HG03520 (cell line): ENCODE measurements around the gene VPS26C.
"Not testable (repeated sequence)": the region's sequence is repeated elsewhere in the genome, so short reads cannot be mapped to it uniquely, and the experiment has no call there.

Source experiments
- ATAC-seq: cut with Tn5 transposase; IDR thresholded peaks from one replicate; pipeline ENCODE4 v1.9.1; 2021; ENCODE audit warnings: mild to moderate bottlenecking, moderate library complexity; ENCODE audit not compliant: unreplicated experiment

Gene VPS26C

GRCh38 chr21:37267269-37268185, at the start of gene VPS26C:
Gene VPS26C (minus strand): TSS chr21:37267334. CDS start chr21:37267294, 40 bp downstream.
- ATAC-seq: peak; percentile 86

GRCh38 chr21:37316072-37316471, 48.9 kb upstream of the VPS26C start:
- not testable (repeated sequence) for ATAC-seq

DNA sequence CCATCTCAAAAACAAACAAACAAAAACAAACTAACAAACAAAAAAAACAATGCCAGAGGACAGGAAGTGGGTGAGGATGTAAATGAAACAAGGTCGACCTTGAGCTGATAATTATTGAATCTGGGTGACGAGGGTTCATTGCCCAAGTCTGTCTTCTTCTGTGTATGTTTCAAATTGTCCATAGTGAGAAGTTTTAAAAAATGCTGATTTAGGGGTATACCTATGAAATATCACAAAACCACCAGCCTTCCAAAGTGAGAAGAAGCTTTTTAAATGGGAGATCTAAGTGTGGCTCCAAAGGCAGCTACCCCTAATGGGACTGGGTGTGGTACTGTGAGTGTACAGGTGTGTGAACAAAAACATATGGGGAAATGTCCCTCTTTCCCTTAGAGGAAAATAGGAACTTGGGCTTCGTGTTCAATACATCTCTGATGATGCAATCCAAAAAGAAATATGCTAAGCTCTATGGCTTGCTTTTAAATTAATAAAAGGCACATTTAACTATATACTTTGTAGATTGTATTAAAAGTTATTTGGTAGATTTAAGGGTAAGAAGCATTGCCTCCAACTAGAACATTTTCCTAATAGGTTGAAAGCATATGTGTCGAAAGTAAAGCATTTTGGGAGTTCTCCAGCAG, 33.1 kb upstream of the VPS26C start:
- no peak for ATAC-seq

GRCh38 chr21:37297364-37297763, 30.2 kb upstream of the VPS26C start:
- no peak for ATAC-seq

DNA sequence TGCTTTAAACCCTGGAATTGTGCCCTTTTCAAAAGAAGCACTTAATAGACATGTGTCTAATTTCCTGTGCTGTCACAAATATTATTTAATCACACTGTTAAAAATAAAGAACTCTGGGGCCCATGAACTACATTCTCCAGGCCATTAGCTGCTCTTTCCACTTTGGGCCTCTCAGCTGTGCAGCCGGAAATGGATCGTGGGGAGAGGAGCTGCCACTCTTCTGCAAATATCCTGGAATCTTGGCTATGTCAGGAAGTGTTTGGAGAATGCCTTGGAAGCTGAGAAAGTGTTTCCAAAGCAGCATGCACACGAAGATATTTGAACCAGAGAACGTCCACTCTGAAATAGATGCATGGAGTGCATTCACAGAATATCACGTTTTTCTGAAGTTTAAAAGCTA, 27.5 kb upstream of the VPS26C start:
- no peak for ATAC-seq

DNA sequence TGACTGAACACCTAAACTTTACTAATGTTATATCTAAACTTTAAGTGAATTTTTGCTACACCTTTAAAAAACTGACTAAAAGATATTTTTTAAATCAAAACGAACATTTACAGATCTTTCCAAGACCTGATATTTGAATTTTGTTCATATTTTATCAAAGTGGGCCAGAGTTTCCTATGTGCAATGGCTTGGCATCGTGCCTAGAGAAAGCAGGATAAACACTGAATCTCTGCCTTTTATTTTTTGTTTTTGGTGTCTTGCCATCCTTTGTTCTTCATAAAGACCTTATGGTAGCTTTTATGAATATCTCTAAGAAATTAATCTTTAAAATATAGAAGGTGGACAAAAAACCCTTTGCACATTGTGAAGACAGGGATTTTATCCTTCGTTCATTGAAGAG, 25.8 kb upstream of the VPS26C start:
- no peak for ATAC-seq

DNA sequence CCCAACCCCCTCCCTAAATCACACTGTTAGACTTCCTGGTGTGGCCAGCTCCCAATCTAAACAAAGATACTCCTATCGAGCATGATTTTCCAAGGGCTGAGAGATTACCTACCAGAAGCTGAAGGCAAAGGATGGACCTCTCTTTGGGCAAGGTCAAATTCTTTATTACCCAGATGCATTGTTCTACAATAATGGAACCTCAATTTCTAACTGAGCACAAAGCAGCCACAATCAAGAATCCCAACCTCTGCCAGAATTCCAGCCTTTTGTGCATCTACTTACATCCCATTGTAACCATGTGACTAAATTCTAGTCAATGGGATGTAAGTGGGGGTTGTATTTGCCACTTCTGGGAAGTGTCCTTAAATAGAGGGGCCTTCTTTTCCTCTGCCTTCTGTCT, 24.9 kb upstream of the VPS26C start:
- ATAC-seq: no peak

DNA sequence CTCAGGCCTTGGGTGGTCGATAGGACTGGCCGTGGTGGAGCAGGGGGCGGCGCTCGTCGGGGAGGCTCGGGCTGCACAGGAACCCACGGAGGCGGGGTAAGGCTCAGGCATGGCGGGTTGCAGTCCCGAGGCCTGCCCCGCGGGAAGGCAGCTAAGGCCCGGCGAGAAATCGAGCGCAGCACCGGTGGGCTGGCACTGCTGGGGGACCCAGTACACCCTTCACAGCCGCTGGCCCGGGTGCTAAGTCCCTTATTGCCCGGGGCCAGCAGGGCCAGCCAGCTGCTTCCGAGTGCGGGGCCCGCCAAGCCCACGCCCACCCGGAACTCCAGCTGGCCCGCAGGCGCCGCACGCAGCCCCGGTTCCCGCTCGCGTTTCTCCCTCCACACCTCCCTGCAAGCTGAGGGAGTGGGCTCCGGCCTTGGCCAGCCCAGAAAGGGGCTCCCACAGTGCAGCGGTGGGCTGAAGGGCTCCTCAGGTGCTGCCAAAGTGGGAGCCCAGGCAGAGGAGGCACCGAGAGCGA, 16.1 kb upstream of the VPS26C start:
- ATAC-seq: not testable (repeated sequence)

DNA sequence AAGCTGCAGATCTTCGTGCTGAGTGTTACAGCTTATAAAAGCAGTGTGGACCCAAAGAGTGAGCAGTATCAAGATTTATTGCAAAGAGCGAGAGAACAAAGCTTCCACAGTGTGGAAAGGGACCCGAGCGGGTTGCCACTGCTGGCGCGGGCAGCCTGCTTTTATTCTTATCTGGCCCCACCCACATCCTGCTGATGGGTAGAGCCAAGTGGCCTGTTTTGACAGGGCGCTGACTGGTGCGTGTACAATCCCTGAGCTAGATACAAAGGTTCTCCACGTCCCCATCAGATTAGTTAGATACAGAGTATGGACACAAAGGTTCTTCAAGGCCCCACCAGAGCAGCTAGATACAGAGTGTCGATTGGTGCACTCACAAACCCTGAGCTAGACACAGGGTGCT, 15.5 kb upstream of the VPS26C start:
- ATAC-seq: not testable (repeated sequence)

- ATAC-seq: no peak
These were observed 14.9 kb upstream of the VPS26C start for GRCh38 chr21:37281993-37282392.

GRCh38 chr21:37281579-37281978, 14.4 kb upstream of the VPS26C start:
- no peak for ATAC-seq

GRCh38 chr21:37279271-37279670, 12.1 kb upstream of the VPS26C start:
- not testable (repeated sequence) for ATAC-seq

DNA sequence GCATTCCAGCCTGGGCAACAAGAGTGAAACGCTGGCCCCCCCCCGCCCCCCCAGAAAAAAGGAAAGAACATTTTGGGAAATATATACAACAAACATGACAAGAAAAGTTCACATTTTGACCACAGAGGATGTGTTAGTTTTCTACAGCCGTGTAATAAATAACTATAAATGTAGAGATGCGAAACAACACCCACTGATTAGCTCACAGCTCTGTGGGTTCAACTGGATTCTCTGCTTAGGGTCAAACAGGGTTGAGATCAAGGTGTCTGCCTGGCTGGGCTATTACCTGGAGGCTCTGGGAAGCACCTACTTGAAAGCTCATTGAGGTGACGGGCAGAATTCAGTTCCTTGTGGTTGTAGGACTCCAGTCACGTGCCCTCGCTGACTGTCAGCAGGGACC, 11.1 kb upstream of the VPS26C start:
- ATAC-seq: no peak

- no peak for ATAC-seq
These were observed 9.2 kb upstream of the VPS26C start for GRCh38 chr21:37276377-37276776.

DNA sequence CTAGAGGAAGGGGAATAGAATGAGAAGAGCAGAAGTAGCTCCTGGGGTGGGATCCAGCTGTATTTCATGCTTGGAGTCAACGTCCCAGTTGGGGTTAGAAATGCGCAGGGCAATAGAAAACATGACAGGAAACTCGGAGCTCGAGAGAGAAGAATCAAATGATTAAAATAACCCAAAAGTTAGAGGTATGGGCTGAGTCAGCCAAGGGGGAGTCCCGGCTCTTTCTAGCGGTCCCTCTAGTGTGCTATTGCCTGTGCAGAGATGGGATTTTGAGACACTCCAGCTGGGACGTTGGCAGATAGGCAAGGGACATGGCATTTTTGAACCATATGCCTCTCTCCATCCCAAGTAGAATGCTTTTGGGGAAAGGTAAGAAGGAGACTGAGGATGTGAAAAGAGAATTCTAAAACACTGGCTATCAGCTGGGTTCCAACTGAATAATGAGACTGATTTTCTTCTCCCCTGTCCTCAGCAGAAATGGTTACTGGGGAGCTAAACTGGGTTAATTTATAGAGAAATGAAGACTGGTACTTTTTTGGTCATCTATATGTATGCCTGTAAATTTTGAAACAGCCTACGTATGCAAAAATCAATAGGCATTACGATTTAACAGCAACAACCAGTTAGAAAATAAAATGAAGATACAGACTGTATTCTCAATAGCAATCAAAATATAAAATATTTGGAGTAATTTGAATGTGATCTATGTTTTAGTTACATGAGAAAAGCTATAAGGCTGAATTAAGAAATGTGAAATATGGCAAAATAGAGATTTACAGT, 7.0 kb upstream of the VPS26C start:
- ATAC-seq: no peak

- no peak for ATAC-seq
These were observed 6.3 kb upstream of the VPS26C start for GRCh38 chr21:37273440-37273839.

DNA sequence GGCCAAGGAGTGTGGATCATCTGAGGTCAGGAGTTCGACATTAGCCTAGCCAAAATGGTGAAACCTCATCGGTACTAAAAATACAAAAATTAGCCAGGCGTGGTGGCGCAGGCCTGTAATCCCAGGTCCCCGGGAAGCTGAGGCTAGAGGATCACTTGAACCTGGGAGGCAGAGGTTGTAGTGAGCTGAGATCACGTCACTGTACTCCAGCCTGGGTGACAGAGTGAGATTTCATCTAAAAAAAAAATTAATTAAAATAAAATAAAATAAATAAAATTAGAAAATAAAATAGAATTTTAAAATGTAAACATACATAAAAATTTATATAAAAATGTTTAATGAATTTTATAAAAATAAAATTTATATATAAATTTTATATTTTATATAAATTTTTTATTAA, 5.8 kb upstream of the VPS26C start:
- no peak for ATAC-seq

GRCh38 chr21:37270576-37271365, 3.6 kb upstream of the VPS26C start:
- no peak for ATAC-seq

DNA sequence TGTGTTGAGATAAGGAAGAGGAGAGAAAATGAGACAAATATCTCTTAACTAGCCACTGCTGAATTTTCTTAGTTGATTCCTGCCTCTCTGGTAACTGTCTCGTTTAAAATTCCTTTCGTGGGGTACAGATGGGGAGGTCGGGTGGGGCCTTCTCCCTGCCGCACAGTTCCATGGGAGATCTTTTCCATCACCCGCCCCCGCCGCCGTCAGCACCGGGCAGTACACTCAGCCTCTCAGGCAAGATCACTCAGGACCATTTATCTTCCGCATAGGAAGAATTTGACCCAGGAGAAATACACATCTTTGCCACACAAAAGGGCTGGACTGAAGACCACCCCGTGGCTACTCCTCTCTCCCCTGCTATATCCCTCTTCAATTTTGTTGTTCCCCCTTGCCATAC, 2.3 kb upstream of the VPS26C start:
- no peak for ATAC-seq

DNA sequence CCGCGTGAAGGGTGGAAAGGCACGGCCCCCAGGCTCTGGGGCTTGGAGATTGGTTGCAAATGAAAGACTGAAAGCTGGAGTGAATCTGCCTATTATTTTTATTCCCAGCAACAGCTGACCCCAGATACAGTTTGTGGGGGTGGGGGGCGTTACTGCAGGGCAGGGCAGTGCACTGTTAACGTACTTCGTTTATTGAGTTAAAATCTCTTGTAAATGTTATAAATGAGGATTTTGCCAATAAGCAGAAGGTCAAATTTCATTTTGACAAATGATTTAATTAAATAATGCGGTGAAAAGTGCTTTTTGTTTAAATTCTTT, 1.0 kb upstream of the VPS26C start:
- ATAC-seq: no peak
